Subcutaneous adipose tissue (tissue), 4 donors: ENCODE data around the gene GMCL2. TPM values are rescaled to one million over a fixed set of nuclear protein-coding genes. Genes with fewer than 3 reads are reported as not detected.

Experiments used
- total RNA-seq, 4 donors: library from RNA; depleted of rRNA; stranded (reverse); fragments of >200 nt; gene quantifications; one replicate each; pipeline ENCODE4 v1.1.0, GENCODE V29; 2016
- TF ChIP-seq, protein P1 (sequence below): fragments of 450-650 bp; IDR thresholded peaks from one replicate; pipeline ENCODE4 v1.5.1; 2016; ENCODE audit warnings: low read depth, mild to moderate bottlenecking, control low read depth, antibody characterized with exemption, moderate library complexity

The GMCL2 gene
- total RNA-seq, 4 donors from 2014 or later = not detected

DNA sequence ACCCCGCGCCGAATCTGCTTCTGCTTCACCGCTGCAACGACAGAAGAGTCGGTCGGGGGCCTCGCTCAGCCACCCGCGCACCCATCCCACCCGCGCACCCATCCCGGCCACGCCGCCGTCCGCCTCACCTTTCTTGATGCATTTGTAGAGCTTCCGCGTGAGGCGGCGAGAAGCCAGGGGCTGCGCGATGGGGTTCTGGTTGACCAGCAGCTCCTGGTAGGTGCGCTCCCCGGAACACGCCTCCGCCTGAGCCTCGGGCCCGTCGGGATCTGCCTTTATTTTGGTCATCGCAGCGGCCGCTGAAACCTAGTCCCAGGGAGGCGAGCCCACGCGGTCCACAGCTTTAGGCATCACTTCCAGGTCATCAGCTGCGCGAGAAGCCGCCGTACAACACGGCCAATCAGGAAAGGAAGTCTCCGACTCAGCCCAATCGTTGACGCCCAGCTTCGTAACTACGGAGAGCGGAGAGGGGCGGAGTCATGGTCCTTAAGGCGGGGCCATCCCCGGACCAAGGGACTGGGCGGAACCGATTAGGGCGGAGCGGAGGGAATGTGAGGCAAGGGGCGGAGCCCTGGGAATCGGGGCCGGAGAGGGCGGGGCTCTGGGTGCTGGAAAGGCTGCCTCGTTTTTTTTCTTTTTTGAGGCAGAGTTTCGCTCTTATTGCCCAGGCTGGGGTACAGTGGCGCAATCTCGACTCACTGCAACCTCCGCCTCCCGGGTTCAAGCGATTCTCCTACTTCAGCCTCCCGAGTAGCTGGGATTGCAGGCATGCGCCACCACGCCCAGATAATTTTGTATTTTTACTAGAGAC is 33.4 kb downstream of the GMCL2 start, which contains the start of gene NHP2:
TSS of gene NHP2 (minus strand) at position 356 of the 811 bp plus-strand sequence. CDS start at position 288, 68 bp downstream.
- TF ChIP-seq, protein P1, sequence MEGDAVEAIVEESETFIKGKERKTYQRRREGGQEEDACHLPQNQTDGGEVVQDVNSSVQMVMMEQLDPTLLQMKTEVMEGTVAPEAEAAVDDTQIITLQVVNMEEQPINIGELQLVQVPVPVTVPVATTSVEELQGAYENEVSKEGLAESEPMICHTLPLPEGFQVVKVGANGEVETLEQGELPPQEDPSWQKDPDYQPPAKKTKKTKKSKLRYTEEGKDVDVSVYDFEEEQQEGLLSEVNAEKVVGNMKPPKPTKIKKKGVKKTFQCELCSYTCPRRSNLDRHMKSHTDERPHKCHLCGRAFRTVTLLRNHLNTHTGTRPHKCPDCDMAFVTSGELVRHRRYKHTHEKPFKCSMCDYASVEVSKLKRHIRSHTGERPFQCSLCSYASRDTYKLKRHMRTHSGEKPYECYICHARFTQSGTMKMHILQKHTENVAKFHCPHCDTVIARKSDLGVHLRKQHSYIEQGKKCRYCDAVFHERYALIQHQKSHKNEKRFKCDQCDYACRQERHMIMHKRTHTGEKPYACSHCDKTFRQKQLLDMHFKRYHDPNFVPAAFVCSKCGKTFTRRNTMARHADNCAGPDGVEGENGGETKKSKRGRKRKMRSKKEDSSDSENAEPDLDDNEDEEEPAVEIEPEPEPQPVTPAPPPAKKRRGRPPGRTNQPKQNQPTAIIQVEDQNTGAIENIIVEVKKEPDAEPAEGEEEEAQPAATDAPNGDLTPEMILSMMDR = no peak

DNA sequence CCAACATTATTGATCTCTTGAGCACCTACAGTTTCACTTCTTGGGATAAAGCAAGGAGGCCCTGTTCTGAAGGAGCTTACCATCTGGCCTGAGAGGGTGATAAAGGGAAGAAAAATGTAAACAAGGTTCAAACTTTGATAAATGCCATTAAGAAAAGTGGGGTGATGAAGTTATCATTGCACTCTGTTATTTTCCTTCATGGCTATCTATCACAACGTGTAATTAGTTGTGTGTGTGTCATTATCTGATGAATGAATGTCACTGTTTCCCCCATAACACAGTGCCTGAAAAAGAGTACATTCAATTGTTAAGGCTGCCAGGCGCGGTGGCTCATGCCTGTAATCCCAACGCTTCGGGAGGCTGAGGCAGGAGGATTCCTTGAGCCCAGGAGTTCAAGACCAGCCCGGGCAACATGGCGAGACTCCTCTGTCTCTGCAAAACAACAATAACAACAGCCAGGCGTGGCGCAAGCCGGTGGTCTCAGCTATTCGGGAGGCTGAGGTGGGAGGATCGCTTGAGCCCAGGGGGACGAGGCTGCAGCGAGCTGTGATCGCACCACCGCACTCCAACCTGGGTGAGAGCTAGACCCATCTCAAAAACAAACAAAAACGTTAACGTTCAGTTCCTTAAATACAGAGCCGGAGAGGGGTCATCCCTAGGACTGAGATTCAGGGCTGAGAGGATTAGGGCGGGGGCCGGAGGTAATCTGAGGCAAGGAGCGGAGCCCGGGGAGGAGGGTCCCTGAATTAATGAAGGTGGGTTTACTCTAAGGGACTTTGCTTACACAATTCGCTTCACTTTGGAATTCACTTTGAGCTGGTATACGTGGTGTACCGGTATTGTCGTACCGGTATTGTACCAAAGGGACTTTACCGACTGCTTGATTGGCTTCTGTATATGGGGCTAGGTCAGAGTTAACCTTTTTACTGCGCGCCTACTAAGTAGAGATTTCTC is 34.4 kb downstream of the GMCL2 start:
- TF ChIP-seq, protein P1 = no peak

GRCh38 chr5:178150977-178151734 is 36.0 kb downstream of the GMCL2 start:
- TF ChIP-seq, protein P1 = no peak

DNA sequence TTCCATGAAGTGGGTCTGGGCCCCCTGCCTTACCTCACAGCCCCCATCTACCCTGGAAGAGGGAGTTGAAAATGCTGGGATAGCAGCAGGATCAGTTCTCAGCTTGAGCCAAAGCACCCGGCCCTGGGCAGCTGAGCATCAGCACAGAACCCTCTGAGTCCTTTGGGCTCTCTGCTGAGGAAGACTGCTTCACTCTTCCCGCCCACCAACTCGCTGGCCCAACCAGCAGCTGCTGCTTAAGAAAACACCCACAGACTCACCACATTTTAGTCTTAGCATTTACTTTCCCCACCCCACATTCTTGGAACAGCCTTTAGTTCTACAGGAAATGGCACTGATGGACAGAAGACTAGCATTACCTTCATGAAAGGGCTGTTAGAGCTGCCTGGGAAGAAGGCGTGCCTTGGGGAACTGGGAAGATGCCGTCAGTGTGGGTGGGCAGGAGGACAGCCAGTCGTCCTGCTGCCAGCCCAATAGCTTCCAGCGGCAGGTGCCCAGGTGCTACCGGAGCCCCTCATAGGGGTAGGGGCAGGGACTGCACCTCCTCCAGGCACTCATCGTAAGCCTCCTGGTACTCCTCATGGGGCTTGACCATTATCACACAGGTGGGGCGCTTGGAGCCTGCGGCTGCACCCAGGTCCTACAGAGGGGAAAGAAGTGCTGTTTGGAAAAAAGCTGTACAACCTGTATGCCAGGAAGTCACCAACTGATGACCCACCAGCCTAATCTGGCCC is 37.8 kb downstream of the GMCL2 start:
- TF ChIP-seq, protein P1 = no peak

DNA sequence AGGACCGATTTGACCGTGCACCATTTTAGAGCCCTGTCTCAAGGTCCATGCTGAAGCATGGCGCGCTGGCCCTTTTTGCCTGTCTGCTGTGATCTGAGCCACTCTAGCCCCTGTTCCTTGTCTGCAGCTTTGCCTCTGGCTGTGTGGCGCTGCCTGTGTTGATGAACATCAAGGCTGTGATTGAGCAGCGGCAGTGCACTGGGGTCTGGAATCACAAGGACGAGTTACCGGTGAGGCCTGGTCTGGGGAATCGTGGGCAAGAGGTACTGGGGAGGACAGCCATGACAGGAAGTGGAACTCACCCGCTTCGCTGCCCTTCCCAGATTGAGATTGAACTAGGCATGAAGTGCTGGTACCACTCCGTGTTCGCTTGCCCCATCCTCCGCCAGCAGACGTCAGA is 39.8 kb downstream of the GMCL2 start:
- TF ChIP-seq, protein P1 = no peak

- TF ChIP-seq, protein P1 = no peak
Measured at GRCh38 chr5:178145965-178146820, 41.0 kb downstream of the GMCL2 start.
